ENCODE data around the gene CLCNKA. TPM values are rescaled to one million over a fixed set of nuclear protein-coding genes. Genes with fewer than 3 reads are reported as not detected.

The CLCNKA gene
- not detected in 2 replicates for total RNA-seq

DNA sequence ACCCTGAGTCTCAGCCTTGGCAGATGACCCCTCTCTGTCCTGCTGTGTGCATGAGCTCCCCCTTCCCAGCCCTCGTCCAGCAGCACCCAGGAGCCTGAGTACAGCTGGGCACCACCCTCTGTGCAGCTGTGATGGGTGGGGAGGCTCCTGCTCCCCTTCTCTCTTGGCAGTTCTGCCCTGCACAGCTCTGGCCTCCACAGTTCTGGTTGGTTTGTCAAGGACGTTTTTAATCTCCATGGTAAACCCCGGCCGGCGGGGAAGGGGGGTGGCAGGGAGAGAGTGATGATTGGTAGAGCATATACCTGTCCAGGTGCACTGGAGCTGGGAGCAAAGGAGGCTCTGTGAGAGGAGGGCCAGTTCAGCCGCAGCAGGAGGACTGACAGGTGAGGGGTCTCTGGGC lies at the start of gene CLCNKA:
Gene CLCNKA (plus strand): TSS at position 356 of the 400 bp plus-strand sequence. CDS start 584 bp downstream, outside the sequence.

GRCh38 chr1:15975805-15976680 lies 45.8 kb upstream of the CLCNKA start, which contains the start of gene ZBTB17:
ZBTB17 (minus strand) TSS chr1:15976101; CDS start chr1:15948495, 27,606 bp downstream.

DNA sequence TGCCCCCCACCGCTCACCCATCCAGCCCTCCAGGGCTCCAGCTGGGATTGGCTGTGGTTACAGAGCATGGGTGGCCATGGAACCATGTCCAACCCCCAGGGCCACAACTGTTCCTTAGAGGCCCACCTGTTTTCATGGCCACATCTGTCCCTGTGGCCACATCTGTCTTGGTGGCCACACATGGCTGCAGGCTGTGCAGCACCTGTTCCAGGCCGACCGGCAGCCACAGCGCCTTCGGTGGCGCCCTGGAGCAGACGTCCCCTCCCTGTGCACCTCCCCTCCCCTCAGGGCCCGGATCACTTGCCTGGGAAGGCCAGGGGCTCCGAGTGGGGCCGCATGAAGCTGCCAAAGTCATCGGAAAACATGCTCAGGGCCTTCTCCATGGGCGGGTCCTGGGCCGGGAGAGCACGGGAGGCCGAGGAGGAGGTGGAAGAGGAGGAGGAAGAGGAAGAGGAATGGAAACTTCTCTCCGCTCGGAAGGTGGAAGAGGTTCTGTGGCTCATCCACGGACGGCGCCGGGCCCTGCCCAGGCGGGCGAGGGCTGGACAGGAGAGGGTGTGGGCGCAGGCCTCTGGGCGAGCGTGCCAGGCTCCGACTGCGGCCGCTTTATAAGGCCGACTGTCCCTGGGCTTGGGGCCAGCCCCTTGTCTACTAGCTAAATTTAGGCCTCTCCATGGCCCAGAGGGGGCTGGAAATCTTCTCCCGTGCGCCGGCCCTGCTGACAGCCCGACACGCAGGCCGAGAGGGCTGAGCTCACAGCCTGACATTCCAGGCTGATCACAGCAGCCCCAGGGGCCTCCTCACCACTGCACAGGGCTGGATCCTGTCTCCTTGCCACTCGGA lies 4.2 kb upstream of the CLCNKA start, which contains the start of gene HSPB7:
Gene HSPB7 (minus strand): TSS at position 583 of the 843 bp plus-strand sequence. CDS start 80 bp downstream, at position 503.

DNA sequence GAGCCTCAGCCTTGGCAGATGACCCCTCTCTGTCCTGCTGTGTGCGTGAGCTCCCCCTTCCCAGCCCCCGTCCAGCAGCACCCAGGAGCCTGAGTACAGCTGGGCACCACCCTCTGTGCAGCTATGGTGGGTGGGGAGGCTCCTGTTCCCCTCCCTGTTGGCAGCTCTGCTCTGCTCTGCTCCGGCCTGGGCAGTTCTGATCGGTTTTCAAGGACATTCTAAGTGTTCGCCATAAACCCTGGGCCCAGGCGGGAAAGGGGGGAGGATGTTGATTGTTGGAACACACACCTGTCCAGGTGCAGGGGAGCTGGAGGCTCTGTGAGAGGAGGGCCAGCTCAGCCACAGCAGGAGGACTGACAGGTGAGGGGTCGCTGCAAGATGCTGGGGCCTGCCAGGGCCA lies 21.7 kb downstream of the CLCNKA start, which contains the start of gene CLCNKB:
Gene CLCNKB (plus strand): TSS at position 262 of the 400 bp plus-strand sequence. CDS start 711 bp downstream, outside the sequence.

DNA sequence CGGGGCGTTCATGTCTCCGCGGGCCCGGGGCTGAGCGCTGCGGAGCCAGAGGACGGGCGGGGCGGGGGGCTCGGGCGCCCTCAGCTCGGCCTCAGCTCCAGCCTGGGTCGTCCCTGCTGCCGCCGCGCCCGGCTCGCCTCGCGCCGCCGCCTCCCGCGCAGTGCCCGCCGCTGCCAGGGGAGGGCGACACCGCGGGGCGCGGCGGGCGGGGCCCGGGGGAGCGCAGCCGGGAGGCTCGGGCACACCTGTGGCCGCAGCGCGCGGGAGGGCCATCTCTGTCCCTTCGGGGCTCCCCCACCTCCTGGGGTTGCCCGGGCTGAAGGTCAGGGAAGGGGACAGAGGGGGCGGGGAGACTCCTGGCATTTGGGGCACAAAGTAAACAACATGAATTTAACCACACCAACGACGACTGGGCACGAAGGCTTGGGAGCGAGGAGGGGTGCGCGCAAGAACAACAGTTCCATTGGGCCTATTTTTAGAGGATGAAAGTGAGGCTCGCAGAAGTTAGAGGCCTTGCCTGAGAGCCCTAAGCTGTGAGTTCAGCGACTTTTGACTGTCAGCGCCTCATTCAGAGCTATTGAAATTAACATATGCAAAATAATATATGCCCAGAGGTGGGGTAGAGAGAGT lies 51.8 kb downstream of the CLCNKA start, which contains the start of gene FAM131C:
Gene FAM131C (minus strand): TSS at position 162 of the 630 bp plus-strand sequence. CDS start 209 bp downstream, outside the sequence.

Small RNAs within 50 kb of the gene (small RNA-seq; reads per million reads assigned to genes)
- gene AL355994.1 (not detected), gene AL355994.5 (not detected)

Other genes starting within 250 kb of the CLCNKA start
- gene UQCRHL, start 214.4 kb upstream of the CLCNKA start, total RNA-seq: 1.5 and 2.2 TPM in 2 replicates
- 12.9 and 23.5 TPM in 2 replicates for gene SPEN, start 174.3 kb upstream of the CLCNKA start, total RNA-seq
- 27.2 and 30.5 TPM in 2 replicates for gene ZBTB17, start 45.9 kb upstream of the CLCNKA start, total RNA-seq
- gene SRARP, start 17.8 kb upstream of the CLCNKA start, total RNA-seq: not detected in 2 replicates
- under 0.01 and 0.20 TPM in 2 replicates for gene HSPB7, start 4.0 kb upstream of the CLCNKA start, total RNA-seq
- gene CLCNKB, start 21.7 kb downstream of the CLCNKA start, total RNA-seq: not detected in 2 replicates
- under 0.01 and 0.37 TPM in 2 replicates for gene FAM131C, start 51.6 kb downstream of the CLCNKA start, total RNA-seq
- gene EPHA2, start 134.0 kb downstream of the CLCNKA start, total RNA-seq: 0.73 and 6.8 TPM in 2 replicates
- 2.6 and 2.9 TPM in 2 replicates for gene ARHGEF19, start 190.6 kb downstream of the CLCNKA start, total RNA-seq
- 8.2 and 8.8 TPM in 2 replicates for gene CPLANE2, start 215.1 kb downstream of the CLCNKA start, total RNA-seq

Measured in subcutaneous preadipocyte (primary cell).